ENCODE results near the gene NAXD.
"Not testable (repeated sequence)": the region's sequence is repeated elsewhere in the genome, so short reads cannot be mapped to it uniquely, and the experiment has no call there.

NAXD gene

GRCh38 chr13:110669036-110669435 is 53.7 kb downstream of the NAXD start:
- no peak for TF ChIP-seq CTCF (IDR thresholded peaks at IDR 0.05; ENCODE audit: control insufficient read depth, insufficient read depth, low read depth, low read length, missing control alignments)
- no peak for DNase-seq (ENCODE audit: low read depth)
- H3K4me3 ChIP-seq (ENCODE audit: control insufficient read depth, low read depth, low read length) = no peak overlapping the region

GRCh38 chr13:110669814-110670213 is 54.5 kb downstream of the NAXD start:
- not testable (repeated sequence) for H3K4me3 ChIP-seq (ENCODE audit: control insufficient read depth, low read depth, low read length); DNase-seq (ENCODE audit: low read depth)

- no peak overlapping the region for H3K4me3 ChIP-seq (ENCODE audit: control insufficient read depth, low read depth, low read length)
- DNase-seq (ENCODE audit: low read depth) = no peak
- no peak for TF ChIP-seq CTCF (IDR thresholded peaks at IDR 0.05; ENCODE audit: control insufficient read depth, insufficient read depth, low read depth, low read length, missing control alignments)
These were observed 61.5 kb downstream of the NAXD start for GRCh38 chr13:110676595-110677587.

GRCh38 chr13:110677731-110678545 is 62.6 kb downstream of the NAXD start:
- DNase-seq (ENCODE audit: low read depth) = peak; percentile 24
- TF ChIP-seq CTCF (IDR thresholded peaks at IDR 0.05; ENCODE audit: control insufficient read depth, insufficient read depth, low read depth, low read length, missing control alignments) = peak; percentile 25
- no peak overlapping the region for H3K4me3 ChIP-seq (ENCODE audit: control insufficient read depth, low read depth, low read length)

GRCh38 chr13:110680852-110681251 is 65.5 kb downstream of the NAXD start:
- no peak overlapping the region for H3K4me3 ChIP-seq (ENCODE audit: control insufficient read depth, low read depth, low read length)
- DNase-seq (ENCODE audit: low read depth) = no peak
- TF ChIP-seq CTCF (IDR thresholded peaks at IDR 0.05; ENCODE audit: control insufficient read depth, insufficient read depth, low read depth, low read length, missing control alignments) = peak; percentile 57

GRCh38 chr13:110681868-110682550 is 66.7 kb downstream of the NAXD start:
- DNase-seq (ENCODE audit: low read depth) = no peak
- TF ChIP-seq CTCF (IDR thresholded peaks at IDR 0.05; ENCODE audit: control insufficient read depth, insufficient read depth, low read depth, low read length, missing control alignments) = no peak
- H3K4me3 ChIP-seq (ENCODE audit: control insufficient read depth, low read depth, low read length) = no peak overlapping the region
